ENCODE results near the gene AADAC. TPM values are rescaled to one million over a fixed set of nuclear protein-coding genes. Genes with fewer than 3 reads are reported as not detected.

AADAC gene
- total and polyA plus RNA-seq, 2 of the 13 experiments (the other 11 are each of a cell fraction or from before 2014, with no cell fraction given), result 0.87 to 1.5 TPM

GRCh38 chr3:151816091-151816604 lies 2.2 kb downstream of the AADAC start (continued):
- peak; percentile 69; the same call in 1 of the 2 replicates for TF ChIP-seq HOMEZ (CRISPR knock-in tag; IDR thresholded peaks at IDR 0.05; ENCODE audit: low read depth)
- TF ChIP-seq ZNF580 (CRISPR knock-in tag; IDR thresholded peaks at IDR 0.05; ENCODE audit: borderline replicate concordance, low read depth), result peak; percentile 67; the same call in 1 of the 2 replicates
- TF ChIP-seq ZFP90 (CRISPR knock-in tag; IDR thresholded peaks at IDR 0.05; ENCODE audit: borderline replicate concordance), result no peak
- TF ChIP-seq MIER2 (CRISPR knock-in tag; IDR thresholded peaks at IDR 0.05), result no peak
- peak; percentile 85 for TF ChIP-seq MAX (IDR thresholded peaks at IDR 0.05)
- TF ChIP-seq BHLHE40 (IDR thresholded peaks at IDR 0.05; ENCODE audit: low read length), result no peak
- peak; percentile 87 for TF ChIP-seq TBX2 (CRISPR knock-in tag; IDR thresholded peaks at IDR 0.05; ENCODE audit: borderline replicate concordance)
- TF ChIP-seq TFDP1 (CRISPR knock-in tag; IDR thresholded peaks at IDR 0.05; ENCODE audit: borderline replicate concordance), result peak; percentile 41; the same call in 1 of the 2 replicates
- TF ChIP-seq ZNF720 (CRISPR knock-in tag; IDR thresholded peaks at IDR 0.05), result no peak
- TF ChIP-seq EP300 (IDR thresholded peaks at IDR 0.05; ENCODE audit: low read depth in 2 of 2, low read length in 2 of 2), result peak in 1 of 2 experiments; percentile 86; a peak in 2 of 4 replicates
- TF ChIP-seq EP300 (CRISPR knock-in tag; IDR thresholded peaks at IDR 0.05; ENCODE audit: borderline replicate concordance), result no peak
- peak; percentile 79 for TF ChIP-seq SOX5 (CRISPR knock-in tag; IDR thresholded peaks at IDR 0.05; ENCODE audit: borderline replicate concordance)
- no peak for TF ChIP-seq E2F5 (CRISPR knock-in tag; conservative IDR thresholded peaks at IDR 0.05)
- TF ChIP-seq ZBTB38 (CRISPR knock-in tag; IDR thresholded peaks at IDR 0.05), result no peak
- TF ChIP-seq GATAD2A (CRISPR knock-in tag; IDR thresholded peaks at IDR 0.05), result peak; percentile 78
- TF ChIP-seq KAT8 (CRISPR knock-in tag; IDR thresholded peaks at IDR 0.05), result peak; percentile 47; the same call in 1 of the 2 replicates
- TF ChIP-seq ZBTB26 (CRISPR knock-in tag; IDR thresholded peaks at IDR 0.05; ENCODE audit: borderline replicate concordance), result no peak
- no peak for TF ChIP-seq ZNF557 (CRISPR knock-in tag; IDR thresholded peaks at IDR 0.05)
- TF ChIP-seq CREB1 (IDR thresholded peaks at IDR 0.05), result no peak
- peak; percentile 44 for TF ChIP-seq CREB1 (CRISPR knock-in tag; IDR thresholded peaks at IDR 0.05)
- peak; percentile 13; the same call in 1 of the 2 replicates for TF ChIP-seq CEBPB (IDR thresholded peaks at IDR 0.05; ENCODE audit: borderline replicate concordance, low read depth, low read length)
- no peak for TF ChIP-seq RORA (CRISPR knock-in tag; IDR thresholded peaks at IDR 0.05)
- TF ChIP-seq GZF1 (CRISPR knock-in tag; IDR thresholded peaks at IDR 0.05), result peak; percentile 96
- no peak for TF ChIP-seq ZNF20 (CRISPR knock-in tag; IDR thresholded peaks at IDR 0.05)
- TF ChIP-seq ZNF749 (CRISPR knock-in tag; IDR thresholded peaks at IDR 0.05; ENCODE audit: borderline replicate concordance), result 0 out of 2 replicates have a peak, but pooled peaks have one; percentile 54
- TF ChIP-seq KLF11 (CRISPR knock-in tag; IDR thresholded peaks at IDR 0.05), result no peak
- no peak for TF ChIP-seq ZNF446 (CRISPR knock-in tag; IDR thresholded peaks at IDR 0.05)
- no peak for TF ChIP-seq HMG20B (CRISPR knock-in tag; conservative IDR thresholded peaks at IDR 0.05)
- TF ChIP-seq AHR (CRISPR knock-in tag; IDR thresholded peaks at IDR 0.05), result no peak
